SJSA1 (cell line): ENCODE data around the gene MBP. TPM values are rescaled to one million over a fixed set of nuclear protein-coding genes. Genes with fewer than 3 reads are reported as not detected.
A peak's percentile ranks its signal among the peaks of the same experiment; 100 is the strongest.

Experiments used
- DNase-seq, 2 experiments: peaks; one replicate each; pipeline ENCODE4 v3.0.0-alpha.2; 2015 to 2020; ENCODE audit warnings: low spot score in 2 of 2, low read depth in 1 of 2
- H3K27ac ChIP-seq: fragments of 250-450 bp; sonication (Bioruptor Pico); 2 replicates; pipeline ENCODE4 v1.5.1; 2020; ENCODE audit warnings: mild to moderate bottlenecking, moderate library complexity
- H3K27me3 ChIP-seq: fragments of 250-450 bp; sonication (Bioruptor Pico); replicated peaks from 2 replicates; pipeline ENCODE4 v1.5.1; 2020; ENCODE audit warnings: mild to moderate bottlenecking, moderate library complexity
- H3K36me3 ChIP-seq: fragments of 250-450 bp; sonication (Bioruptor Pico); 2 replicates; pipeline ENCODE4 v1.5.1; 2020; ENCODE audit warnings: mild to moderate bottlenecking
- H3K4me1 ChIP-seq: fragments of 250-450 bp; sonication (Bioruptor Pico); replicated peaks from 2 replicates; pipeline ENCODE4 v1.6.1; 2021; ENCODE audit warnings: mild to moderate bottlenecking
- H3K4me3 ChIP-seq: fragments of 250-450 bp; sonication (Bioruptor Pico); 2 replicates; pipeline ENCODE4 v1.5.1; 2020; ENCODE audit warnings: mild to moderate bottlenecking
- H3K9me3 ChIP-seq: fragments of 250-450 bp; sonication (Bioruptor Pico); replicated peaks from 2 replicates; pipeline ENCODE4 v1.5.1; 2020; ENCODE audit warnings: mild to moderate bottlenecking
- total RNA-seq: library from RNA; depleted of rRNA; stranded (reverse); fragments of >200 nt; shearing (Covaris generic); gene quantifications from 2 replicates; pipeline ENCODE4 v1.2.3, GENCODE V29; 2014

Gene MBP
- total RNA-seq, 1 experiment from 2014 or later: not detected

GRCh38 chr18:77135339-77136075, 2.9 kb upstream of the MBP start:
- no peaks in the 10 kb centered on the region for H3K27me3 ChIP-seq
- no peak overlapping the region for H3K4me3 ChIP-seq
- no peaks in the 10 kb centered on the region for H3K4me1 ChIP-seq
- no peaks in the 10 kb centered on the region for H3K9me3 ChIP-seq
- H3K36me3 ChIP-seq: no peaks in the 10 kb centered on the region
- DNase-seq: no peak
- no peak overlapping the region for H3K27ac ChIP-seq

GRCh38 chr18:77134611-77135010, 2.0 kb upstream of the MBP start:
- no peaks in the 10 kb centered on the region for H3K27me3 ChIP-seq

GRCh38 chr18:77133835-77134496, 1.4 kb upstream of the MBP start:
- no peak for DNase-seq
- Histone ChIP-seq H3K27me3 (no peaks in the 10 kb centered on the region), H3K27ac (no peak overlapping the region), H3K4me3 (no peak overlapping the region), H3K4me1 (peaks cover 7% of the 10 kb centered on the region), H3K36me3 (no peaks in the 10 kb centered on the region), H3K9me3 (no peaks in the 10 kb centered on the region)

More at GRCh38 chr18:77134611-77135010, 2.0 kb upstream of the MBP start:
- DNase-seq: no peak
- Histone ChIP-seq H3K4me1 (peaks cover under 1% of the 10 kb centered on the region), H3K36me3 (no peaks in the 10 kb centered on the region), H3K4me3 (no peak overlapping the region), H3K9me3 (no peaks in the 10 kb centered on the region), H3K27ac (no peak overlapping the region)

- Histone ChIP-seq H3K27ac (no peak overlapping the region), H3K4me3 (no peak overlapping the region), H3K4me1 (peaks cover 14% of the 10 kb centered on the region), H3K9me3 (no peaks in the 10 kb centered on the region), H3K36me3 (no peaks in the 10 kb centered on the region), H3K27me3 (no peaks in the 10 kb centered on the region)
- no peak for DNase-seq
These were observed 660 bp upstream of the MBP start for GRCh38 chr18:77133051-77133834.

GRCh38 chr18:77131652-77132368, 773 bp downstream of the MBP start:
- H3K4me1 ChIP-seq: peaks cover 23% of the 10 kb centered on the region
- H3K4me3 ChIP-seq: no peak overlapping the region
- no peaks in the 10 kb centered on the region for H3K27me3 ChIP-seq
- DNase-seq: no peak
- H3K36me3 ChIP-seq: no peaks in the 10 kb centered on the region
- no peak overlapping the region for H3K27ac ChIP-seq
- no peaks in the 10 kb centered on the region for H3K9me3 ChIP-seq

- DNase-seq: no peak
- no peaks in the 10 kb centered on the region for H3K36me3 ChIP-seq
- no peak overlapping the region for H3K4me3 ChIP-seq
- no peaks in the 10 kb centered on the region for H3K27me3 ChIP-seq
- peaks cover 23% of the 10 kb centered on the region for H3K4me1 ChIP-seq
- H3K27ac ChIP-seq: no peak overlapping the region
- no peaks in the 10 kb centered on the region for H3K9me3 ChIP-seq
These were observed 1.4 kb downstream of the MBP start for GRCh38 chr18:77131100-77131651.

GRCh38 chr18:77130229-77131099, 2.1 kb downstream of the MBP start:
- no peak for DNase-seq
- Histone ChIP-seq H3K36me3 (no peaks in the 10 kb centered on the region), H3K4me1 (peaks cover 23% of the 10 kb centered on the region), H3K9me3 (no peaks in the 10 kb centered on the region), H3K4me3 (no peak overlapping the region), H3K27ac (no peak overlapping the region), H3K27me3 (no peaks in the 10 kb centered on the region)

- H3K27ac ChIP-seq: peak overlapping the region; percentile 54
- no peaks in the 10 kb centered on the region for H3K36me3 ChIP-seq
- H3K27me3 ChIP-seq: no peaks in the 10 kb centered on the region
- H3K4me1 ChIP-seq: peaks cover 31% of the 10 kb centered on the region
- no peaks in the 10 kb centered on the region for H3K9me3 ChIP-seq
- peak; percentile 63 to 80 for DNase-seq
- no peak overlapping the region for H3K4me3 ChIP-seq
These were observed 3.4 kb downstream of the MBP start for GRCh38 chr18:77129150-77129551.

- Histone ChIP-seq H3K27ac (peak overlapping the region; percentile 54), H3K9me3 (no peaks in the 10 kb centered on the region), H3K4me1 (peaks cover 31% of the 10 kb centered on the region), H3K36me3 (no peaks in the 10 kb centered on the region), H3K27me3 (no peaks in the 10 kb centered on the region), H3K4me3 (no peak overlapping the region)
- peak in 1 of 2 experiments; percentile 66 for DNase-seq
These were observed 4.6 kb downstream of the MBP start for GRCh38 chr18:77127769-77128671.

GRCh38 chr18:77124452-77124922, 8.1 kb downstream of the MBP start:
- DNase-seq: no peak
- H3K4me1 ChIP-seq: peaks cover 29% of the 10 kb centered on the region
- no peaks in the 10 kb centered on the region for H3K9me3 ChIP-seq
- no peak overlapping the region for H3K27ac ChIP-seq
- H3K36me3 ChIP-seq: no peaks in the 10 kb centered on the region
- no peak overlapping the region for H3K4me3 ChIP-seq
- no peaks in the 10 kb centered on the region for H3K27me3 ChIP-seq

- Histone ChIP-seq H3K27me3 (no peaks in the 10 kb centered on the region), H3K4me1 (peaks cover 20% of the 10 kb centered on the region), H3K36me3 (no peaks in the 10 kb centered on the region), H3K9me3 (no peaks in the 10 kb centered on the region), H3K27ac (no peak overlapping the region), H3K4me3 (no peak overlapping the region)
- peak in 1 of 2 experiments; percentile 24 for DNase-seq
These were observed 9.0 kb downstream of the MBP start for GRCh38 chr18:77123320-77124231.
